Neural crest cell (in vitro differentiated cells): ENCODE measurements around the gene PTPRO. TPM values are rescaled to one million over a fixed set of nuclear protein-coding genes. Genes with fewer than 3 reads are reported as not detected.

Experiments used
- DNase-seq: peaks from one replicate; pipeline ENCODE4 v3.0.0; 2021; ENCODE audit warnings: low read depth, mixed read lengths, low spot score
- H3K27ac Mint-ChIP-seq: one replicate; pipeline ENCODE4 v1.8.0; 2021; ENCODE audit warnings: mild to moderate bottlenecking, mixed read lengths; ENCODE audit not compliant: unreplicated experiment
- H3K27me3 Mint-ChIP-seq: 2 replicates; pipeline ENCODE4 v1.8.0; 2021; ENCODE audit warnings: low read depth, mild to moderate bottlenecking, mixed read lengths
- H3K36me3 Mint-ChIP-seq: 2 replicates; pipeline ENCODE4 v1.8.0; 2021; ENCODE audit warnings: low read depth, mild to moderate bottlenecking, mixed read lengths
- H3K4me1 Mint-ChIP-seq: 2 replicates; pipeline ENCODE4 v1.8.0; 2021; ENCODE audit warnings: mixed read lengths
- H3K4me3 Mint-ChIP-seq: one replicate; pipeline ENCODE4 v1.8.0; 2021; ENCODE audit warnings: mild to moderate bottlenecking, mixed read lengths
- H3K9me3 Mint-ChIP-seq: 2 replicates; pipeline ENCODE4 v1.8.0; 2021; ENCODE audit warnings: mixed read lengths
- CTCF ChIP-seq: fragments of 200-600 bp; sonication (generic); conservative IDR thresholded peaks from 2 replicates; pipeline ENCODE4 v1.5.0; 2021; ENCODE audit warnings: antibody characterized with exemption, mild to moderate bottlenecking
- total RNA-seq: library from RNA; stranded (reverse); gene quantifications from 2 replicates; pipeline ENCODE4 v1.2.1, GENCODE V29; 2021

Gene PTPRO
- total RNA-seq, 1 donor from 2014 or later: 3.1 TPM

- no peak overlapping the region for H3K4me3 Mint-ChIP-seq
- no peaks in the 10 kb centered on the region for H3K4me1 Mint-ChIP-seq
- H3K36me3 Mint-ChIP-seq: peaks cover 2% of the 10 kb centered on the region
- no peak for DNase-seq
- H3K27ac Mint-ChIP-seq: no peak overlapping the region
- H3K27me3 Mint-ChIP-seq: peaks cover 51% of the 10 kb centered on the region
- no peak for TF ChIP-seq CTCF
- H3K9me3 Mint-ChIP-seq: peaks cover 6% of the 10 kb centered on the region
These were observed 15.2 kb upstream of the PTPRO start for GRCh38 chr12:15307079-15307478.

- H3K9me3 Mint-ChIP-seq: no peaks in the 10 kb centered on the region
These were observed 3.5 kb upstream of the PTPRO start for GRCh38 chr12:15318841-15319240.

GRCh38 chr12:15320881-15321280, 1.4 kb upstream of the PTPRO start:
- Mint-ChIP-seq H3K9me3 (no peaks in the 10 kb centered on the region), H3K4me1 (peaks cover 14% of the 10 kb centered on the region), H3K36me3 (no peaks in the 10 kb centered on the region), H3K27ac (no peak overlapping the region), H3K4me3 (peak overlapping the region; percentile 76), H3K27me3 (peaks cover 71% of the 10 kb centered on the region)
- DNase-seq: no peak
- TF ChIP-seq CTCF: no peak

More at GRCh38 chr12:15318841-15319240, 3.5 kb upstream of the PTPRO start:
- Mint-ChIP-seq H3K27me3 (peaks cover 53% of the 10 kb centered on the region), H3K27ac (no peak overlapping the region), H3K36me3 (no peaks in the 10 kb centered on the region), H3K4me1 (peaks cover 14% of the 10 kb centered on the region), H3K4me3 (no peak overlapping the region)
- no peak for TF ChIP-seq CTCF
- no peak for DNase-seq

- Mint-ChIP-seq H3K9me3 (no peaks in the 10 kb centered on the region), H3K4me3 (peak overlapping the region; percentile 90), H3K27ac (no peak overlapping the region), H3K27me3 (peaks cover 90% of the 10 kb centered on the region), H3K4me1 (peaks cover 14% of the 10 kb centered on the region), H3K36me3 (no peaks in the 10 kb centered on the region)
- TF ChIP-seq CTCF: no peak
- DNase-seq: no peak
These were observed 1.2 kb downstream of the PTPRO start for GRCh38 chr12:15323480-15323879.

GRCh38 chr12:15329891-15330290, 7.6 kb downstream of the PTPRO start:
- no peak overlapping the region for H3K27ac Mint-ChIP-seq

More at GRCh38 chr12:15329891-15330290, 7.6 kb downstream of the PTPRO start:
- no peaks in the 10 kb centered on the region for H3K9me3 Mint-ChIP-seq
- no peak for DNase-seq
- H3K4me1 Mint-ChIP-seq: no peaks in the 10 kb centered on the region
- TF ChIP-seq CTCF: no peak
- peaks cover 73% of the 10 kb centered on the region for H3K27me3 Mint-ChIP-seq
- H3K36me3 Mint-ChIP-seq: no peaks in the 10 kb centered on the region
- no peak overlapping the region for H3K4me3 Mint-ChIP-seq
